ENCODE results near the gene GALR2. TPM values are rescaled to one million over a fixed set of nuclear protein-coding genes. Genes with fewer than 3 reads are reported as not detected.

Gene GALR2
- total RNA-seq, 1 experiment from 2014 or later: 1.0 TPM

DNA sequence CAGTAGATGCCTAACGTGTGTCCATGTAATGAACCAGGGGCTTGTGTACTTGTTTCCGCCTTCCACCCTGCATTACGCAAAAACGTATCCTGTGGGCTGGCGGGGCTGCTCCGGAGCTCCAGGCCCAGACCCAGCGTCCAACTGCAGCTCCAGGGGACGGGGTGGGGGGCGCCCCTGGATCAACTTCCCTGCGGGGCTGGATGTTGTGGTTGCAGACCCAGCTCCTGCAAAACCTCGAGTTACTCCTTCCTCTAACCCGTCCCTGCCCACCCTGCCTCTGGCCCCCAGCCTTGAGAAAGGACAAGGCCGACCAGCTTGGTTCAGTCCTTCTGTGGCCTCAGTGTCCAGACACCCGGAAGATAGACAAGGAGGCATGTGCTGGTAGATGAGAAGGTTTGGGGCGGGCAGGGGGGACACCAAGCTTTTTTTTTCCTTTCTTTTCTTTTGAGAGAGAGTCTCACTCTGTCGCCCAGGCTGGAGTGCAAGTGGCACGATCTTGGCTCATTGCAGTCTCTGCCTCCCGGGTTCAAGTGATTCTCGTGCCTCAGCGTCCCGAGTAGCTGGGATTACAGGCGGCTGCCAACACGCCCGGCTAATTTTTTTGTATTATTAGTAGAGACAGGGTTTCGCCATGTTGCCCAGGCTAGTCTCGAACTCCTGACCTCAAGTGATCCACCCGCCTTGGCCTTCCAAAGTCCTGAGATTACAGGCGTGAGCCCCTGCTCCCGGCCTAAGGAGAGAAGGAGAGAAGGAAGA is 29.7 kb downstream of the GALR2 start:
- DNase-seq (ENCODE audit: low read depth, low spot score): no peak
- in situ Hi-C loops (cut with HindIII; ENCODE audit: low pct_unique_long_range_greater_than_20kb, low sequenced_read_pairs): no loop called here

DNA sequence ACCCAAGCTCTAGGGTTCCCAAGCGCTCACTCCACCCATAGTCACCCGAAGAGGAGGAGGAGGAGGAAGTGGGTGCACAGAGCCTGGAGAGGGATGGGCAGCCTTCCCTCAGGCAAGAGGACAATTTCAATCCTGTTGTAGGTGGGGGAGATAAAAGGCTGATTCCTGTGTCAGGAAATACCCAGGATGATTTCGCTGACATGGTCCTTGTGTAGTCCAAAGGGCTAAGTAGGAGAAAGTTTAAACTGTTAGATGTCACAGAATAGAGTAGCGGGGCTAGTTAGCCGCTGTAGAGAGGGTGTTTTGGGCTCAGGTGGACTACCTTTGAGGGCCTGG is 30.3 kb downstream of the GALR2 start:
- in situ Hi-C loops (cut with HindIII; ENCODE audit: low pct_unique_long_range_greater_than_20kb, low sequenced_read_pairs): no loop called here

DNA sequence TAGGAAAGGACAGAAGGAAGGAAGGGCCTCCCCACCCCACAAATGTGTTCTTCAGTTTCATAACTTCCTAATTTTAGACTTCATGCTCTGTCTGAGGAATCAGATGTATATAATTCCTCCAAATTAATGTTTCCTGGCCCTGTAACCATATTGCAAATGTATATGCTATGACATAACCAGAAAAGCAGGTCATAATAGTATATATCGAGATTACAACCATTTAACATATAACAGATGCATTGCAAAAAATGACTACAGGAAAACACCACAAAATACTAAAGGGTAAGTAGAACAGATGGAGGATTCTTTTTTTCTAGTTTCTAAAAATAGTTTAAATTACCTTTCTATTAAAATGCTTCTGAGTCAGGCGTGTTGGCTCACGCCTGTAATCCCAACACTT is 32.1 kb downstream of the GALR2 start:
- DNase-seq (ENCODE audit: low read depth, low spot score): no peak
- in situ Hi-C loops (cut with HindIII; ENCODE audit: low pct_unique_long_range_greater_than_20kb, low sequenced_read_pairs): no loop called here

More for the DNA sequence above, 30.3 kb downstream of the GALR2 start:
- DNase-seq (ENCODE audit: low read depth, low spot score): no peak

GRCh38 chr17:76107509-76107908 is 32.9 kb downstream of the GALR2 start:
- in situ Hi-C loops (cut with HindIII; ENCODE audit: low pct_unique_long_range_greater_than_20kb, low sequenced_read_pairs): no loop called here
- DNase-seq (ENCODE audit: low read depth, low spot score): peak; percentile 66

GRCh38 chr17:76111956-76112355 is 37.4 kb downstream of the GALR2 start:
- no peak for DNase-seq (ENCODE audit: low read depth, low spot score)
- in situ Hi-C loops (cut with HindIII; ENCODE audit: low pct_unique_long_range_greater_than_20kb, low sequenced_read_pairs): no loop called here

GRCh38 chr17:76115138-76115754 is 40.7 kb downstream of the GALR2 start:
- DNase-seq (ENCODE audit: low read depth, low spot score): no peak
- in situ Hi-C loops (cut with HindIII; ENCODE audit: low pct_unique_long_range_greater_than_20kb, low sequenced_read_pairs): no loop called here

DNA sequence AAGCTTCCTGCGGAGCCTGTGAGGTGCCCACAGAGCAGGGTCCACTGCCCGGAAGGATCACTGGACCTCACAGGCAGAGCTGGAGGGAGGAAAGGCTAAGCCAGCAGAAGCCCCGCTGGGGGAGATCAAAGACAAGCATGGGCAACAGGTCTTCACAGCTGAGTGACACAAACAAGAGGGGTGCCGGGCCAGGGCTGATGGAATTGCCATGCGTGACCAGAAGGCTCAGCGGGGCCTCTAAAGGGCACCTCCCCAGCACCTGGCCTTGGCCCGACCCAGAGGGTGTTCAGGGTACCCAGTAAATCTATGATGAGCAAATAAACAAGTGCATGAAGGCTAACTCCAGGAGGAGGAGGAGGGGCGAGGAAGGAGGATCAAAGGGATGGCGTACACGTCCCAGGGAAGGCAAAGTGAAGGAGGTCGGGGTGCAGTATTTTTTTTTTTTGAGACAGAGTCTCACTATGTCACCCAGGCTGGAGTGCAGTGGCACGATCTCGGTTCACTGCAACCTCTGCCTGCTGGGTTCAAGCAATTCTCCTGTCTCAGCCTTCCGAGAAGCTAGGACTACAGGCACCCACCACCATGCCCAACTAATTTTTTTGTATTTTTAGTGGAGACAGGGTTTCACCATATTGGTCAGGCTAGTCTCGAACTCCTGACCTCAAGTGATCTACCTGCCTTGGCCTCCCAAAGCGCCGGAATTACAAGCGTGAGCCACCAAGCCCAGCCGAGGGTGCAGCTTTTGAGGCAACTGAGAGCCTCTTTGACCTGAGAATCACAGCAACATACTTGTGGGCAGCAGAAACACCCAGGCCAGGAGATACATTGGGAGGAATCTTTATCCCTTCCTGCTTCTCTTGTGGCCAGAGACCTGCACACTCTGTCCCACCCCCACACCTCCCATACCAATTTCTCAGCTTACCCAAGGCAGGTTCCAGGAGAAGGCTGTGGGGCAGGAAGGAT is 45.1 kb downstream of the GALR2 start:
- in situ Hi-C loops (cut with HindIII; ENCODE audit: low pct_unique_long_range_greater_than_20kb, low sequenced_read_pairs): no loop called here
- DNase-seq (ENCODE audit: low read depth, low spot score): no peak

DNA sequence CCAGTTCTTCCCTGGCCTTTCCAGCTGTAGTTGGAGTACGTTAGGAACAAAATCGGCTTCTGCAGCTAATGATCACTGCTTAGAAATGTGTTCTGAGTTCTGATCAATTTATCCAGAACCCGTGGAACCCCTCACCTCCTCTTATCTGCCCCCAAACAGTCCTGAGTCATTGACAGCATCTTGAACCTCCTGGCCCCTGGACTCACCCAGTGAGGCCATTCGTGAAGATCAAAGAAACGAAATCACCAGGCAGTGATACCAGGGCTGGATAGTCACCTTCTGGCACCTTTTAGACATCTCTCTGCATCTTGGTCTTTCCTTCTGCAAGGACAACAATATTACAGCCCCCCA is 46.1 kb downstream of the GALR2 start:
- DNase-seq (ENCODE audit: low read depth, low spot score): no peak
- in situ Hi-C loops (cut with HindIII; ENCODE audit: low pct_unique_long_range_greater_than_20kb, low sequenced_read_pairs): no loop called here

GRCh38 chr17:76121932-76122430 is 47.4 kb downstream of the GALR2 start:
- no peak for DNase-seq (ENCODE audit: low read depth, low spot score)
- in situ Hi-C loops (cut with HindIII; ENCODE audit: low pct_unique_long_range_greater_than_20kb, low sequenced_read_pairs): no loop called here

- DNase-seq (ENCODE audit: low read depth, low spot score): no peak
- in situ Hi-C loops (cut with HindIII; ENCODE audit: low pct_unique_long_range_greater_than_20kb, low sequenced_read_pairs): no loop called here
Measured at GRCh38 chr17:76122431-76123190, 48.0 kb downstream of the GALR2 start.

DNA sequence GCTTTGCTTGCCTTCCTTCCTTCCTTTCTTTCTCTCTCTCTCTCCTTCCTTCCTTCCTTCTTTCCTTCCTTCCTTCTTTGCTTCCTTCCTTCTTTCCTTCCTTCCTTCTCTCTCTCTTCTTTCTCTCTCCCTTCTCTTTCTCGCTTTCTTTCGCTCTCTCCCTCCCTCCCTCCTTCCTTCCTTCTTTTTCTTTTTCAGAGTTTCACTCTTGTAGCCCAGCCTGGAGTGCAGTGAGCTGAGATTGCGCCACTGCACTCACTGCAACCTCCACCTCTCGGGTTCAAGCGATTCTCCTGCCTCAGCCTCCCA is 48.6 kb downstream of the GALR2 start:
- no peak for DNase-seq (ENCODE audit: low read depth, low spot score)
- in situ Hi-C loops (cut with HindIII; ENCODE audit: low pct_unique_long_range_greater_than_20kb, low sequenced_read_pairs): no loop called here

GRCh38 chr17:76123749-76124581 is 49.4 kb downstream of the GALR2 start:
- DNase-seq (ENCODE audit: low read depth, low spot score): no peak
- in situ Hi-C loops (cut with HindIII; ENCODE audit: low pct_unique_long_range_greater_than_20kb, low sequenced_read_pairs): no loop called here

- in situ Hi-C loops (cut with HindIII; ENCODE audit: low pct_unique_long_range_greater_than_20kb, low sequenced_read_pairs): no loop called here
- DNase-seq (ENCODE audit: low read depth, low spot score): peak; percentile 80
Measured at GRCh38 chr17:76124582-76125390, 50.2 kb downstream of the GALR2 start.

DNA sequence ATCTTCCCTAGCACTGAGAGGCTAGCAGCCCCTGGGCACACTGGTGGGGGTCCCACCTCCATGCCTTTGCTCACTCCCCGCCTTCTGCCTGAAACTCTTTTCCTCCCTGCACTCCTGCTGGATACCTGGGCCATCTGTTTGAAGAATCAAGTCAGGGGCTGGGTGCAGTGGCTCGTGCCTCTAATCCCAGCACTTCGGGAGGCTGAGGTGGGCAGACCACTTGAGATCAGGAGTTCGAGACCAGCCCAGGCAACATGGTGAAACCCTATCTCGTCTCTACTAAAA is 50.8 kb downstream of the GALR2 start:
- in situ Hi-C loops (cut with HindIII; ENCODE audit: low pct_unique_long_range_greater_than_20kb, low sequenced_read_pairs): no loop called here
- DNase-seq (ENCODE audit: low read depth, low spot score): no peak

- in situ Hi-C loops (cut with HindIII; ENCODE audit: low pct_unique_long_range_greater_than_20kb, low sequenced_read_pairs): no loop called here
Measured at GRCh38 chr17:76125922-76126321, 51.3 kb downstream of the GALR2 start.

More at GRCh38 chr17:76125922-76126321, 51.3 kb downstream of the GALR2 start:
- DNase-seq (ENCODE audit: low read depth, low spot score): no peak
